Measurements from ENCODE around the gene CBL. TPM values are rescaled to one million over a fixed set of nuclear protein-coding genes. Genes with fewer than 3 reads are reported as not detected.

Gene CBL
- total and polyA plus RNA-seq, 2 experiments from 2014 or later, result 6.5 to 18.3 TPM

- DNase-seq (ENCODE audit: low read depth in 1 of 2, low spot score in 1 of 2), result no peak
- no peaks in the 10 kb centered on the region for H3K9me3 ChIP-seq (ENCODE audit: low read depth)
- H3K4me1 ChIP-seq (ENCODE audit: low read depth), result peaks cover 12% of the 10 kb centered on the region
- peaks cover 18% of the 10 kb centered on the region for H3K27me3 ChIP-seq
- no peaks in the 10 kb centered on the region for H3K36me3 ChIP-seq
- H3K27ac ChIP-seq, result no peak overlapping the region
- TF ChIP-seq CTCF (IDR thresholded peaks at IDR 0.05; ENCODE audit: low read depth, low read length), result no peak
- H3K4me3 ChIP-seq, result no peak overlapping the region
These were observed 141.9 kb downstream of the CBL start for GRCh38 chr11:119347940-119348605.

- H3K27me3 ChIP-seq, result no peaks in the 10 kb centered on the region
- H3K4me1 ChIP-seq (ENCODE audit: low read depth), result peaks cover 16% of the 10 kb centered on the region
- no peak overlapping the region for H3K27ac ChIP-seq
- no peak for TF ChIP-seq CTCF (IDR thresholded peaks at IDR 0.05; ENCODE audit: low read depth, low read length)
- H3K4me3 ChIP-seq, result no peak overlapping the region
- H3K9me3 ChIP-seq (ENCODE audit: low read depth), result no peaks in the 10 kb centered on the region
- peaks cover 9% of the 10 kb centered on the region for H3K36me3 ChIP-seq
- DNase-seq (ENCODE audit: low read depth in 1 of 2, low spot score in 1 of 2), result no peak
These were observed 144.2 kb downstream of the CBL start for GRCh38 chr11:119350302-119350701.

- Histone ChIP-seq H3K4me1 (ENCODE audit: low read depth) (peaks cover 20% of the 10 kb centered on the region), H3K36me3 (peaks cover 9% of the 10 kb centered on the region), H3K9me3 (ENCODE audit: low read depth) (no peaks in the 10 kb centered on the region), H3K27me3 (no peaks in the 10 kb centered on the region), H3K27ac (no peak overlapping the region), H3K4me3 (no peak overlapping the region)
- no peak for TF ChIP-seq CTCF (IDR thresholded peaks at IDR 0.05; ENCODE audit: low read depth, low read length)
- no peak for DNase-seq (ENCODE audit: low read depth in 1 of 2, low spot score in 1 of 2)
These were observed 145.1 kb downstream of the CBL start for GRCh38 chr11:119351232-119351631.

- TF ChIP-seq CTCF (IDR thresholded peaks at IDR 0.05; ENCODE audit: low read depth, low read length), result no peak
- Histone ChIP-seq H3K27me3 (no peaks in the 10 kb centered on the region), H3K36me3 (peaks cover 18% of the 10 kb centered on the region), H3K27ac (peak overlapping the region; percentile 62), H3K4me1 (ENCODE audit: low read depth) (peaks cover 33% of the 10 kb centered on the region), H3K9me3 (ENCODE audit: low read depth) (no peaks in the 10 kb centered on the region), H3K4me3 (no peak overlapping the region)
- DNase-seq (ENCODE audit: low read depth in 1 of 2, low spot score in 1 of 2), result peak; percentile 64 to 67
These were observed 146.7 kb downstream of the CBL start for GRCh38 chr11:119352857-119353260.

- peaks cover 40% of the 10 kb centered on the region for H3K4me1 ChIP-seq (ENCODE audit: low read depth)
- no peaks in the 10 kb centered on the region for H3K9me3 ChIP-seq (ENCODE audit: low read depth)
- peaks cover 36% of the 10 kb centered on the region for H3K36me3 ChIP-seq
- H3K4me3 ChIP-seq, result no peak overlapping the region
- no peak overlapping the region for H3K27ac ChIP-seq
- no peaks in the 10 kb centered on the region for H3K27me3 ChIP-seq
- TF ChIP-seq CTCF (IDR thresholded peaks at IDR 0.05; ENCODE audit: low read depth, low read length), result no peak
- DNase-seq (ENCODE audit: low read depth in 1 of 2, low spot score in 1 of 2), result no peak
These were observed 149.1 kb downstream of the CBL start for GRCh38 chr11:119355091-119355843.
